ENCODE measurements around the gene ETFA. TPM values are rescaled to one million over a fixed set of nuclear protein-coding genes. Genes with fewer than 3 reads are reported as not detected.
"Not testable (repeated sequence)": the region's sequence is repeated elsewhere in the genome, so short reads cannot be mapped to it uniquely, and the experiment has no call there.

Gene ETFA
- total RNA-seq, 3 donors from 2014 or later (not counting 1 experiment from before 2014, with no cell fraction given) = 71.9 to 93.1 (median 79.8) TPM

DNA sequence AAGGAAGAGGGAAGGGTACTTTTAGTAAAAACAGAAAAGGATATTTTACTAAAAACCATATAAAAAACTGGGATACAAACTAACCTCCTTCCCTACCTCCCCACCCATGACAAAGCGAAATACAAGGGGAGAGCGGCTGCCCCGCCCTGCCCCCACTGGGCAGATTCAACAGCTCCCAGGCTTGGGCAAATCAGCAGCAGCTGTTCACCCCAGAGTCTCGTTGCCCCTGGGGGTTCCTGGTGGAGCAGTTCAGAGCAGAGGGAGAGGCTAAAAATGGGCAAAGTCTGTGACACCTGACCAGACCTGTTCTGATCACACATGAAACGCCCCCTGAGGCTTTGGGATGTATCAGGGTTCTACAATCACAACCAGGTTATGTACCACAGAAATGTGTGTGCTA is 2.5 kb upstream of the ETFA start:
- intact Hi-C loops (cut with micrococcal nuclease) = no loop called here
- H3K4me1 Mint-ChIP-seq = peaks cover 21 to 30% of the 10 kb centered on the region in 2 donors
- H3K27me3 ChIP-seq (ENCODE audit: control insufficient read depth, insufficient read depth, low read length) = no peaks in the 10 kb centered on the region
- H3K27ac ChIP-seq (ENCODE audit: low read length) = no peak overlapping the region
- no peaks in the 10 kb centered on the region for H3K36me3 Mint-ChIP-seq
- no peaks in the 10 kb centered on the region for H3K9me3 Mint-ChIP-seq
- no peak overlapping the region for H3K4me3 Mint-ChIP-seq
- H3K36me3 ChIP-seq (ENCODE audit: control insufficient read depth, insufficient read depth, low read length) = no peaks in the 10 kb centered on the region
- 83% methylated on average over 5 of the region's 5 CpGs for WGBS (ENCODE audit: insufficient coverage)
- no peak for ATAC-seq
- H3K27ac Mint-ChIP-seq = no peak overlapping the region
- H3K27me3 Mint-ChIP-seq (ENCODE audit: low read depth in 2 of 2) = no peaks in the 10 kb centered on the region
- TF ChIP-seq, protein P1, sequence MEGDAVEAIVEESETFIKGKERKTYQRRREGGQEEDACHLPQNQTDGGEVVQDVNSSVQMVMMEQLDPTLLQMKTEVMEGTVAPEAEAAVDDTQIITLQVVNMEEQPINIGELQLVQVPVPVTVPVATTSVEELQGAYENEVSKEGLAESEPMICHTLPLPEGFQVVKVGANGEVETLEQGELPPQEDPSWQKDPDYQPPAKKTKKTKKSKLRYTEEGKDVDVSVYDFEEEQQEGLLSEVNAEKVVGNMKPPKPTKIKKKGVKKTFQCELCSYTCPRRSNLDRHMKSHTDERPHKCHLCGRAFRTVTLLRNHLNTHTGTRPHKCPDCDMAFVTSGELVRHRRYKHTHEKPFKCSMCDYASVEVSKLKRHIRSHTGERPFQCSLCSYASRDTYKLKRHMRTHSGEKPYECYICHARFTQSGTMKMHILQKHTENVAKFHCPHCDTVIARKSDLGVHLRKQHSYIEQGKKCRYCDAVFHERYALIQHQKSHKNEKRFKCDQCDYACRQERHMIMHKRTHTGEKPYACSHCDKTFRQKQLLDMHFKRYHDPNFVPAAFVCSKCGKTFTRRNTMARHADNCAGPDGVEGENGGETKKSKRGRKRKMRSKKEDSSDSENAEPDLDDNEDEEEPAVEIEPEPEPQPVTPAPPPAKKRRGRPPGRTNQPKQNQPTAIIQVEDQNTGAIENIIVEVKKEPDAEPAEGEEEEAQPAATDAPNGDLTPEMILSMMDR (IDR thresholded peaks at IDR 0.05) = no peak
- H3K9me3 ChIP-seq (ENCODE audit: control insufficient read depth, insufficient read depth, low read length) = no peaks in the 10 kb centered on the region
- no peak for DNase-seq
- H3K4me3 ChIP-seq (ENCODE audit: low read length) = no peak overlapping the region
- H3K4me1 ChIP-seq (ENCODE audit: control insufficient read depth, insufficient read depth, low read length) = peaks cover 14% of the 10 kb centered on the region

- H3K27ac ChIP-seq (ENCODE audit: low read length); H3K4me3 ChIP-seq (ENCODE audit: low read length); H3K9me3 Mint-ChIP-seq; H3K27me3 Mint-ChIP-seq (ENCODE audit: low read depth in 2 of 2); H3K9me3 ChIP-seq (ENCODE audit: control insufficient read depth, insufficient read depth, low read length); H3K27me3 ChIP-seq (ENCODE audit: control insufficient read depth, insufficient read depth, low read length); intact Hi-C loops (cut with micrococcal nuclease); H3K36me3 ChIP-seq (ENCODE audit: control insufficient read depth, insufficient read depth, low read length); DNase-seq; ATAC-seq; H3K36me3 Mint-ChIP-seq: not testable (repeated sequence)
- Mint-ChIP-seq H3K4me3 (peak overlapping the region; percentile 90), H3K27ac (peak overlapping the region in 1 of 2 donors; percentile 6), H3K4me1 (peaks cover 27 to 36% of the 10 kb centered on the region in 2 donors)
- 94% methylated on average over 4 of the region's 4 CpGs for WGBS (ENCODE audit: insufficient coverage)
- H3K4me1 ChIP-seq (ENCODE audit: control insufficient read depth, insufficient read depth, low read length) = peaks cover 14% of the 10 kb centered on the region
These were observed 1.9 kb upstream of the ETFA start for GRCh38 chr15:76313175-76313567.

DNA sequence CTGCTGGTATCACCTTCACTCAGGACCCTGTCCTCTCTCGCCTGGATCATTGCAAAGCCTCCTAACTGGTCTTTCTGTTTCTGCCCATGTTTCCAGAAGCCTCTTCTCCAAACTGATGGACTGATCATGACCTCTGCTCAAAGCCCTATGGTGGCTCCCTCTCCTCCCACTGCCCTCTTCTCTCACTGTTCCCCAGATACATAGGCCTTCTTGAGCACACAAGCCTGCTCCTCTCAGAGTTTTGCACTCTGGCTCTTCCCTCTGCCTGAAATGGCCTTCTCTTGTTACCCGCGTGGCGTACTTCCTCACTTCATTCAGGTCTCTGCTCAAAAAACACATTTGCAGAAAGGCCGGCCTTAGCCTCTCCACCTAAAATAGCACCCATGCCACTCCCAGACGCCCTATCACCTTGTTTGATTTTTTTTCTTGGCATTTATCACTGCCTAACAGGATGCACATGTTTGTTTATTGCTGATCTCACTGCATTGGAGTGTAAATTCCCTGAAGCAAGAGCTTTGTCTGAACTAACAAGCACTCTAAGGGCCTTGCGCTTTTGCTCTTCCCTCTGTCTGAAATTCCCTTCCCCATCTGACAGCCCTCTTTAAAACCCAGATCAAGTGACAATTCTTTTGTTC is 1.4 kb upstream of the ETFA start:
- no peak for DNase-seq
- Mint-ChIP-seq H3K27ac (peak overlapping the region; percentile 85 to 90), H3K4me1 (peaks cover 31 to 38% of the 10 kb centered on the region in 2 donors), H3K27me3 (ENCODE audit: low read depth in 2 of 2) (no peaks in the 10 kb centered on the region), H3K36me3 (no peaks in the 10 kb centered on the region), H3K9me3 (no peaks in the 10 kb centered on the region), H3K4me3 (peak overlapping the region; percentile 90)
- Histone ChIP-seq H3K27me3 (ENCODE audit: control insufficient read depth, insufficient read depth, low read length) (no peaks in the 10 kb centered on the region), H3K4me3 (ENCODE audit: low read length) (no peak overlapping the region), H3K4me1 (ENCODE audit: control insufficient read depth, insufficient read depth, low read length) (peaks cover 14% of the 10 kb centered on the region), H3K9me3 (ENCODE audit: control insufficient read depth, insufficient read depth, low read length) (no peaks in the 10 kb centered on the region), H3K27ac (ENCODE audit: low read length) (no peak overlapping the region), H3K36me3 (ENCODE audit: control insufficient read depth, insufficient read depth, low read length) (peaks cover 2% of the 10 kb centered on the region)
- WGBS (ENCODE audit: insufficient coverage) = 95% methylated on average over 7 of the region's 7 CpGs
- intact Hi-C loops (cut with micrococcal nuclease) = no loop called here
- no peak for ATAC-seq
- TF ChIP-seq, protein P1 (IDR thresholded peaks at IDR 0.05) = no peak

DNA sequence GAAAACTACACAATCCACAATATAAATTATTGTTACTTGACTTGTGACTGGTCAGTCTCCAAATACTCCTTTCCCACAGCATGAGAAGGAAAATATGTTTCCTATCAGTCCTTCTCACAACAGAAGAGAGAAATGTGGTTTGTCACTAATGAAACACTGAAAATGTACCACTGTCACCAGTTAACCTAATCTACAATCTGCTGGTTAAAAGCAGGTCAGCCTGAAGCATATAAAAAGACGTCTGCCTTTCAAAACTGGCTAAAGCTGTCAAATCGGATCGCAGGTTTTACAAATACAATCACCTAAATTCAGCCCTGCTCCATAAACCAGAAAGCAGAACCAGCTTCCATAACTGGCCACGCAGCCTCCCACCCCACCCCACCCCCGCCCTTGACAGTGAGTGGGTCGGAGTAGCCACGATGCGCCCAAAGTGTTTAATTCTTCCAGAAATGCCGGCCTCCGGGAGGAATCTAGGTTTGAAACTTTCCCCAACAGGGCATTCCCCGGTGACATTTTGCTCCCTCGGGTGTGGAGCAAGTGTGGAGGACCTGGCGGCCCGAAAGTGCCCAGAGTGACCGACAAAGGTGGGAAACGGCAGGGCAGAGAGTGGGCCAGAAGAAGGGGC is 682 bp downstream of the ETFA start:
- intact Hi-C loops (cut with micrococcal nuclease) = loop anchor here (1.0 kb wide), 1 partner anchor 24 kb away; no protein-coding TSS in a partner anchor
- DNase-seq (peak; percentile 23 to 50), ATAC-seq (peak in 2 of 3 donors; percentile 15 to 19)
- Mint-ChIP-seq H3K27me3 (ENCODE audit: low read depth in 2 of 2) (no peaks in the 10 kb centered on the region), H3K4me3 (peak overlapping the region; percentile 90), H3K27ac (peak overlapping the region; percentile 85 to 90), H3K36me3 (no peaks in the 10 kb centered on the region), H3K9me3 (no peaks in the 10 kb centered on the region), H3K4me1 (peaks cover 41% of the 10 kb centered on the region in 2 donors)
- H3K4me1 ChIP-seq (ENCODE audit: control insufficient read depth, insufficient read depth, low read length) = peaks cover 14% of the 10 kb centered on the region
- H3K36me3 ChIP-seq (ENCODE audit: control insufficient read depth, insufficient read depth, low read length) = peaks cover 2% of the 10 kb centered on the region
- peak overlapping the region; percentile 81 for H3K4me3 ChIP-seq (ENCODE audit: low read length)
- no peaks in the 10 kb centered on the region for H3K9me3 ChIP-seq (ENCODE audit: control insufficient read depth, insufficient read depth, low read length)
- TF ChIP-seq, protein P1 (IDR thresholded peaks at IDR 0.05) = no peak
- under 1% methylated on average over 16 of the region's 16 CpGs for WGBS (ENCODE audit: insufficient coverage)
- peak overlapping the region; percentile 83 for H3K27ac ChIP-seq (ENCODE audit: low read length)
- no peaks in the 10 kb centered on the region for H3K27me3 ChIP-seq (ENCODE audit: control insufficient read depth, insufficient read depth, low read length)
